GM15510 (cell line): Measurements from ENCODE around the gene EPAS1.

ENCODE experiments used
- POLR2A ChIP-seq: IDR thresholded peaks from 3 replicates; pipeline ENCODE4 v1.6.1; 2011; ENCODE audit warnings: borderline replicate concordance; ENCODE audit not compliant: insufficient read length; ENCODE audit errors: extremely low read depth

EPAS1 gene

DNA sequence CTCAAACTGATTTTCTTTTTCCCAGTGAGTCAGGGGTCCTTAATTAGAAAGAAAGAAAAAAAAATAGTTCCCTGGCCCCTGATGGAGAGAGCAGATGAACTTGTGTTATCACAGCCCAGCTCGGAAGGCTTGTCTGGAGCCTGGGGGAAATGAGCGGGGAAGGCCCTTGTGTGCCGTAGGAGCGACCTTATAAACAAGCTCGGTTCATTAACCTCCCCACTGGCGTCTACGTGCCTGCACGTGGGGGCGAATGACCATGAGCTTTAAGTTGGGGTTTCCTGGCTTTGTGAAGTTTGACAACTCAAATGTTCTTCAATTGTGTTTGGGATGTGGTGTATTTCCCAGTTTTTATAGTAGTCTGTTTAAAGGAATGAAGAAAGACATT lies 69.5 kb downstream of the EPAS1 start:
- no peak for TF ChIP-seq POLR2A

DNA sequence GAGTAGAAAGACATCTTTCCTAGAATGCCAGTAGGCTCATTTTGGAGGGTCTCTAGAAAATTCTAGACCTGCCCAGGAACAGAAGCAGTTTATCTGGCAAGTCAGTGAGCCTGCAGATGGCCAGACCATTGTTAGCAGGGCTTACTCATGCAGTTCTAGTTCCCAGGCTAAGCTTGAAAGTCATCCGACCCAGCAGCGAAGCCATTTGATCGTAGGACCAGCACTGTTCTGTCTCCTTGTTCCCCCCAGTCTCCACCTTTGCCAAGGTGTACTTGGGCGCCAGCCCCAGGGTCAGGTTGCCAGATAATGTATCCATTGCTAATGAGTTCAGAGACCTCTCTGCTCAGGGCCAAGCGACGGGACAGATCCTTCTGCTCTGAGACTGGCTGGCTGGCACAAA lies 70.1 kb downstream of the EPAS1 start:
- TF ChIP-seq POLR2A = no peak

DNA sequence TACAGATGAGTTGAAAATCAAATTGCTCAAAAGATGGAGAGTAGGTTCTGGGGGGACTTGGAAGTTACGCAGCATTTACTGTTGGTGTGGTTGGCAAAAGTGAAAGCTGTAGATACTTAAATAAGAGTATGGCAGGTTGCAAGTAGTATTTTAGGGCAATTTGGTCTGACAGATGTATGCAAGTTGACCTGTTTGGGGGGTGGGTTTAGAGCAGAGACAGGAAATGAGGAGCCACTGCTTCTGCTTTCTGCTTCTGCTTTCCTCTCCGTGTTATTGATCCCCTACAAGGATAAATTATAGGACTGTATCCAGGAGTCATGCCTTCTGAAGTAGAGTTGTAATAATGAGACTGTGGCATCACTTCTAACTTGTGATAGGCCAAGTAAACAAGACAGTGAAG lies 71.2 kb downstream of the EPAS1 start:
- TF ChIP-seq POLR2A = no peak

DNA sequence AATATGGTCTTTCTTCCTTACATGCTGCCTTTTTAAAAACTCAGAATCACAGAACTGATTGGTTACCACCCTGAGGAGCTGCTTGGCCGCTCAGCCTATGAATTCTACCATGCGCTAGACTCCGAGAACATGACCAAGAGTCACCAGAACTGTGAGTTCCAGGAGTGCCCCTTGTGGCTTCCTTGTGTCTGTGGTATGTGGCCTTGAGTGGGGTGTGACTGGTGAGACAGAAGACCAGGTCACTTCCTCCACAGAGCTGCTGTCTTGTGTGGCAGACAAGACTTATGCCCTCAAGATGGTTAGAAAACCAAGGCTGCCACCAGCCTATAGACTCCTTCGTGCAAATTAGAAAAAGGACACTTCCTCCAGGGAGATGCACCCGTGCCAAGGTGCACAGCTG lies 72.6 kb downstream of the EPAS1 start:
- TF ChIP-seq POLR2A = no peak

DNA sequence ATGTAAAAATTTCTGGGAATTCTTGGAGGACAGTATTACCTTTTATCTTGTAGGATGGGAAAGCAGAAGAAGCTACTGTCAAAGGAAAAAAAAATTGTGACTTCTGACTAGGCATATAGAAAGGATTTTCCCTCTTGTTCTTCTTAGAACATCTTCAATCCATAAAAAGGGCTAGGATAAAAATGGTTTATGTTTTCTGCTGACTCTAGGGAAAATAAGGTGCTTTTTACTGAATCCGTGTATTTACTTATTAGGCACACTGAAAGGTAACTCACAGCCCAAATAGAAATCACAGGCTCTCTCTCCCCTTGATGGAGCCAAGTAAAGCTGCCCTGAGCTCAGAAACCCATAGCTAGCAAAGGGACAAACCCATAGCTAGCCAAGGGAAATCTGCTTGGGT lies 74.6 kb downstream of the EPAS1 start:
- no peak for TF ChIP-seq POLR2A

DNA sequence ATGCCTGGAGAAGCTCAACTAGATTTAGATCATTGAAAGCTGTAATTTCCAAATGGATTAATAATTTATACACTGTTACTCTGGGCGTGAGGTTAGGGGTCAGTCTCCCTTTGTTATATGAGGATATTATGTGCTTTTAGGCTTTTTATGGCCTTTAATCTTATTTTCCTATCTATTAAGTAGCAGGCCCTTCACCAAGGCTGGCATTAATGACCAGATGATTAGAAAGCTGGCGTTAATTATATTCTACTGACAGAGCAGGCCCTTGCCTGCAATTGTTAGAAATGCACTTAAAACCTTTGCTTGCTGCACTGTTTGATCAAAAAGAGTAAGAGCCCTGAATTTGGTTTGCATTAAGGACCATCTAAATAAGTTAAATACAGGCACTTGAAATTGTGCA lies 75.3 kb downstream of the EPAS1 start:
- TF ChIP-seq POLR2A = no peak

DNA sequence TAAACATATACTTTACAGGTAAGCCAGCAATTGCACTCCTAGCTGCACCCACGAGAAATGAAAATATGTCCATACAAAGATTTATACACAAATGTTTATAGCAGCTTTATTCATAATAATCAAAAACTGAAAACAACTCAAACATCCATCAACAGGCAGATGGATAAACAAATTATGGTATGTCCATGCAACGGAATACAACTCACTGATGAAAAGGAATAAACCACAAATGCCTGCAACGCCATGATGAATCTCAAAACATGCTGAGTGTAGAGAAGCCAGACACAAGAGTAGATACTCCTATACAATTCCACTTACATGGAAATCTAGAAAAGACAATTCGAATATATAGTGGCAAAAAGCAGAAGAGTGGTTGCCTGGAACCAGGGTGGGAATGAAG lies 76.0 kb downstream of the EPAS1 start:
- TF ChIP-seq POLR2A = no peak

DNA sequence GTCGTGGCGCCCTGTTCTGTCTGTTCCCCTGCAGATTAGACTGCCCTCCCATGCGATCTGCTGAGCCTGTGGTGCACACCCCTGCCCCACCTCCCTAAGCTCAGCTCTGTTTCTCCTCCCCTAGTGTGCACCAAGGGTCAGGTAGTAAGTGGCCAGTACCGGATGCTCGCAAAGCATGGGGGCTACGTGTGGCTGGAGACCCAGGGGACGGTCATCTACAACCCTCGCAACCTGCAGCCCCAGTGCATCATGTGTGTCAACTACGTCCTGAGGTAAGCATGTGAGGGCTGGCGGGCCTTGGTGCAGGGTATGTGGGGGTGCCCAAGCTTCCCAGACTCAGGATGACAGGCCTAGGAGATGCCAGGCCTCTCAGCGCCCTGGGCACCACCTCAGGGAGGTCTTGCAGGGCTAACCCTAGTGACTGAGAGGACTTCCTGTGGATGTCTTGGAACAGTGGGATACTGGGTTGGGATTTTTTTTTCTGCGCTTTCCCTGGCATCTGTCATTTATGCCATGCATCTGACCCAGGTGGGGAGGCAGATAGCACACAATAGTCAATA lies 78.4 kb downstream of the EPAS1 start:
- no peak for TF ChIP-seq POLR2A

DNA sequence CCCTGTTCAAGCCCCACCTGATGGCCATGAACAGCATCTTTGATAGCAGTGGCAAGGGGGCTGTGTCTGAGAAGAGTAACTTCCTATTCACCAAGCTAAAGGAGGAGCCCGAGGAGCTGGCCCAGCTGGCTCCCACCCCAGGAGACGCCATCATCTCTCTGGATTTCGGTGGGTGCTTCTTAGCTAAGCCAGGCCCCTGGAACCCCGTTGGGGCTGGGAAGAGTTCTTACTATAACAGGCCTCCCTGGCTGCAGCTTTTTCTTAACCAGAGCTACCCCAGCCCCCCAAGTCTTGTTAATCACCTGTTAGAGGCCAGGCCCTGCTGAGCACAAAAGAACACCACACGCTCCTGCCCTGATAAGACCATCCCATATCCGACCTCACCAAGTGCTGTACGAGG lies 79.4 kb downstream of the EPAS1 start:
- no peak for TF ChIP-seq POLR2A

DNA sequence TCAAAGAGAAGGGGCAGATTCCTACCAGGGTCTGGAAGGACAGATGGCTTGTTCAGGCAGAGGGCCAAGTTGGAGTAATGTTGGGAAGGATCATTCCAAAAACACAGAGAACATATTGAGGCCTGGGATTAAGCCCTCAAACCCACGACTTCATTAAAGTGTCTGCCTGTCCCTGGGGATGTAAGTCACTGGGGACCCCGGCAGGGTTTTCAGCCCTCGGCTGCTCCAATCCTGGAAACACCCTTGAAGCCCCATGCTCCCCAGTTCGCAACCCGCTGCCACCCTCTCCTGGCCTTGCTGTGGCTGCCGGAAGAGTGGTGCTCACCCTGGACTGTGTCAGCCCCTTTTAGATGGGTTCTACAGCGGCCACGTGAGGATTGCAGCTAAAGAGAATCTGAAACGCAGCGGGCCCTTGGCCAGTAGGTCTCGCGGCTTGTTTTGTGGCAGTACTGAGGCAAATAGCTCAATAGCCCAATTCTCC lies 79.9 kb downstream of the EPAS1 start:
- TF ChIP-seq POLR2A = no peak

DNA sequence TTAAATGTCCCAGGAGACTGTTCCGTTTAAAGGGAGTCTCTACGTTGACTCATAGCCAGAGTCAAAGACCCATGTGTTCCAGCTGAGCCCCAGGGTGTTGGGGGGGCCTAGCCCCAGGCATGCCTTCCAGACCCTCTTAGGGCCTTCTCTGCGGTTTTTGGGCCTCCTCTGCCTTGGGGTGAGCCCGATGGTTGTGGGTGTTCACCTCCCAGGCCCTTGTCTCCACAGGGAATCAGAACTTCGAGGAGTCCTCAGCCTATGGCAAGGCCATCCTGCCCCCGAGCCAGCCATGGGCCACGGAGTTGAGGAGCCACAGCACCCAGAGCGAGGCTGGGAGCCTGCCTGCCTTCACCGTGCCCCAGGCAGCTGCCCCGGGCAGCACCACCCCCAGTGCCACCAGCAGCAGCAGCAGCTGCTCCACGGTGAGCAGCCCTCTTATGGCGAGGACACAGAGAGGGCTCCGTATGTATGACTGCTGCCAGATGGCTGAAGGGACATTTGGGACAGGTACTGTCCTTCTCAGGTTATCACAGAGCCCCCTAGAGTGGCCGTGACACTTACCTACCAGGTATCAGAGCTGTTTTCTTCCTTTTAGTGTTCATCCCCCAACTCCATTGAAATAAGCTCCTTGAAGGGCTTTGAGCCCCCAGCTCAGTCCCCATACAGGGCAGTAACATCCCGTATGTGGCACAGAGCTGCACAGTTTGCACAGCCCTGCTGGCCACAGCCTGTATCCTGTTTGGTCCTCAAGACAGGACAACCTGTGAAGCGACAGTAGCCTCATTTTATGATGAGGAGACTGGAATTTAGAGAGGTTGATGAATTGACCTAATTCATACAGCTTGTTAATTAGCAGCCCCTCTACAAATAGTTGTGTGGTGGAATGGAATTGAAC lies 80.7 kb downstream of the EPAS1 start:
- no peak for TF ChIP-seq POLR2A

DNA sequence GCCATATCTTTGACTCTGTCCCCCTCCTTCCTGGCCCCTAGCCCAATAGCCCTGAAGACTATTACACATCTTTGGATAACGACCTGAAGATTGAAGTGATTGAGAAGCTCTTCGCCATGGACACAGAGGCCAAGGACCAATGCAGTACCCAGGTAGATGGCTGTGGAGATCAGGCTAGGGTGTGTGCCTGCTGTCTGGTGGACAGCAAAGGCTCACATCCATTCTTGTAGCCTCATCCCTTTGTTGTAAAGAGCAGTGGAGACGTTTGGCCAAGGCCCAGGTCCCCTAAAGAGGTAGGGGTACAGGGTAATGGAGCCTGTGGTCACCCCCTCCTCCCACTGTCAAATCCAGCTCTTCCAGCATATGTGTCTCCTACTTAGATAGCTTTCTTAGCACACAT lies 81.4 kb downstream of the EPAS1 start:
- no peak for TF ChIP-seq POLR2A

DNA sequence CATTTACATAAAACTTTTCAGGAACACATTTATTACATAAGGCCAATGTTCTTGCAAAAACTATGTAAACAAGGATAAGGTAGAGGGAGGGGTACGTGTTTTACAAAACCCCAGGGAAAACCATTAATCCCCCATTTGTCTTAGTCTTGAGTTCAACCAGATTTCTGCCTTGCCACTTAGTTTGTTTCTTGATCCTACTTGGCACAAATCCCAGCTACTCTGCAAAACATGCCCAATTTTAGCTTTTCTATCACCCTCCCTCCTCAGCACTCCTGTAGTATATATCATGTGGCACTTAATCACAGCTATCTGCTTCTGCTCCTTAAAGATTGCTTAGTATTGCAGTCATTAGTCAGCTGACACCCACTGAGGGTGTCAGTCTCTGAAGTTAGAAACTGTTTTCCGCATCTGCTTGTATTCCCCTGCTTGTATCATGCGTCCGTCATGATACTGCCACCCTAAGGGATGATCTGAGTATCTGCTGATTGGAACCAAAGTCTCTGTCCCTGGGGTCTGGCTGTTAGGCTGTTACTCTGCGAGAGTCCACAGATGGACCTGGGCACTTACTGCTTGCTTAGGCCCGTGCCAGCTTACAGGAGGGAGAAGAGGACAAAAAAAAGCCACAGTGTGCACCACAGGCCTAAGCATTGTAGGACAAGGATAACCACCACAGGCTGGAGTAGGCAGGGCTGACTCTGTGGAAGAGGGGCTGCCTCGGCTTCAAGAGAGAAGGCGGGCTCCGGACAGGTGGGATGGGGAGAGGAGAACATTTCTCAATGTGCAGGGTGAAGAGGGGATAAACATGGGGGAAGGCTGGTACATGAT lies 82.2 kb downstream of the EPAS1 start:
- TF ChIP-seq POLR2A = no peak

DNA sequence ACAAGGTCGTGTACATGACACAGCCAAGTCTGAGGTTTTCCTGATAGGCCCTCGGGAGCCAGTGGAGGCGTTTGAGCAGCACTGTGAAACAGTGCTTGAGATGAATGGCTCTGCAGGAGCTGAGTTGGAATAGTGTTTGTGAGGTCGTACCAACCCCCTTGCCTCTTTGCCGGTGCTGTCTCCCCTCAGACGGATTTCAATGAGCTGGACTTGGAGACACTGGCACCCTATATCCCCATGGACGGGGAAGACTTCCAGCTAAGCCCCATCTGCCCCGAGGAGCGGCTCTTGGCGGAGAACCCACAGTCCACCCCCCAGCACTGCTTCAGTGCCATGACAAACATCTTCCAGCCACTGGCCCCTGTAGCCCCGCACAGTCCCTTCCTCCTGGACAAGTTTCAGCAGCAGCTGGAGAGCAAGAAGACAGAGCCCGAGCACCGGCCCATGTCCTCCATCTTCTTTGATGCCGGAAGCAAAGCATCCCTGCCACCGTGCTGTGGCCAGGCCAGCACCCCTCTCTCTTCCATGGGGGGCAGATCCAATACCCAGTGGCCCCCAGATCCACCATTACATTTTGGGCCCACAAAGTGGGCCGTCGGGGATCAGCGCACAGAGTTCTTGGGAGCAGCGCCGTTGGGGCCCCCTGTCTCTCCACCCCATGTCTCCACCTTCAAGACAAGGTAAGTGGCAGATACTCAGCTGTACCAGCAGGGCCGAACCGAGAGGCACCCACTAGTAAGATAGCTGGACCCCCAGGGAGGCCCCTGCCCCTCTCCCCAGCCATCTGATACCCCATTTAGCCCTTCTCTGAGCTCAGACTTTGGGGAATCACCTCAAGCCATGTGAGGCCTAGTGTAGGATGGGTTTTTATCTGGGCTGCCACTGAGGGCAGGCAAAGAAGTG lies 83.1 kb downstream of the EPAS1 start:
- no peak for TF ChIP-seq POLR2A
